AG08396 (cell line): Measurements from ENCODE around the gene FAM118A.

Experiments
- DNase-seq: peaks from one replicate; pipeline ENCODE4 v3.0.0; 2012; ENCODE audit warnings: low spot score, mixed read lengths

Gene FAM118A

DNA sequence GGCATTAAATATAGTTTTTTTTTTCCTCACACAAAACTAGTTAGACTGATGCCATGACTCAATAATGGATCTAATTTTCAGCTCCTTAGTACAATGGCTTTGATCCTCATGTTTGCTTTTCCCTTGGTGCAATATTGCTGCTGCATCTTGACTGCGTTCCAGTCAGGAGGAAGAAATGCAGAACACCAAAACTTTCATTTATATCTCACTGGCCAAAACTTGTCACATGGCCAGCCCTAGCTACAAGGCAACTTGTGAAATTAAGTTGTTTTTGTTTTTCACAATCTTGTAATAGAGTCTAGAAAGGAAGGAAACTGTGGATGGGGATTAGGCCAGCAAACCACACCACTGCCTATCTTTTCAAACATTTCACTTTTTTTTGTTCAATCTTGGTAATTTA lies 67.0 kb downstream of the FAM118A start:
- DNase-seq: no peak

DNA sequence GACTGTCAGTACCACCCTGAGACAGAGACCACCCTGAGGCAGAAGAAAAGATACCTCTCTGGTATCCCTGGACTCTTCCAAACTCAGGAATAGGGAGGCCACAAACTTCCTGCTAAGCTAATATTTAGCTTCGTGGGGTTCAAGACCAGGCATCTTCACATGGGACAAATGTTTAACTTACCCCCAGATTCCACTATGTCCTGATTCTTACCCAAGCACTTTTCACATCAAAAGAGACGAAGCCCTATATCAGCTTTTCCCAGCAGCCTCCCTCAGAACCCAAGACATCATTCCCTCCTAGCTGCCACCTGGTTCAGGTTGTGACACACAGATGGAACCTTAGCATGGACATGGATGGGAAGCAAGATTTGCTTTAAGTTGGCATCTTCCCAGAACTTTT lies 71.6 kb downstream of the FAM118A start:
- DNase-seq: no peak

DNA sequence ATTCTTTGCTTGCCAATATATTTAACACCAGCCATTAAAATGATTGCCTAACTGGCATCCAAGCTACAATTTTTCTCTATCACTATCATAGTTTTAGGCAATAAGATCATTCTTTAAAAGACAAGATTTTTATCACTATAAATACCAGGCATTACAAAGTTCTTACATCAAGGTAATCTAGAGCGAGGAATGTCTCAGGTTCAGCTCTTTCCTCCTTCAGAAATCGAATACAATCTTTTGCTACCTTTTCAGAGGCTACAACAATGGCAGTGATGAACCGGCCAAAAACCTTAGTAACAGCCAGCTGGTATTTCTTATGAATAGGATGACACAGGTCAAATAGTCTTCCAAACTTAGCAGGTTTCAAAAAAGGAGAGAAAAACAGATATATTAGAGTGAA lies 79.8 kb downstream of the FAM118A start:
- DNase-seq: no peak
